HepG2 (cell line): Measurements from ENCODE around the gene LRRC19. TPM values are rescaled to one million over a fixed set of nuclear protein-coding genes. Genes with fewer than 3 reads are reported as not detected.

Experiments used
- CCDC6 ChIP-seq: sonication (generic); formaldehyde crosslinking; IDR thresholded peaks from 2 replicates; pipeline ENCODE4 v1.8.1; 2022; ENCODE audit warnings: mild to moderate bottlenecking, missing genetic modification reagents, moderate library complexity
- FOXK2 ChIP-seq: fragments of 450-650 bp; IDR thresholded peaks from 2 replicates; pipeline ENCODE4 v1.6.1; 2016
- FOXP1 ChIP-seq, 2 experiments: fragments of 450-650 bp in 1 of 2; IDR thresholded peaks; 2 replicates each; pipeline ENCODE4 v1.6.1; 2017 to 2018; ENCODE audit warnings: antibody characterized with exemption in 1 of 2
- GABPA ChIP-seq, 2 experiments: IDR thresholded peaks; 2 replicates each; pipeline ENCODE4 v1.6.1; 2011 to 2016; ENCODE audit warnings: low read depth in 2 of 2, low read length in 1 of 2, missing biosample characterization in 1 of 2, missing genetic modification characterization in 1 of 2
- HIVEP1 ChIP-seq: sonication (generic); formaldehyde crosslinking; IDR thresholded peaks from 2 replicates; pipeline ENCODE4 v1.4.0; 2020; ENCODE audit warnings: mild to moderate bottlenecking, missing genetic modification reagents
- KDM6A ChIP-seq: IDR thresholded peaks from 2 replicates; pipeline ENCODE4 v1.6.1; 2016; ENCODE audit warnings: low read depth
- KLF13 ChIP-seq: sonication (generic); formaldehyde crosslinking; IDR thresholded peaks from 2 replicates; pipeline ENCODE4 v1.4.0; 2020; ENCODE audit warnings: mild to moderate bottlenecking, missing genetic modification reagents
- MXI1 ChIP-seq: IDR thresholded peaks from 3 replicates; pipeline ENCODE4 v1.6.1; 2012; ENCODE audit warnings: low read depth, low read length, inconsistent platforms, borderline replicate concordance
- MZF1 ChIP-seq: sonication (generic); formaldehyde crosslinking; IDR thresholded peaks from 2 replicates; pipeline ENCODE4 v1.8.1; 2023; ENCODE audit warnings: mild to moderate bottlenecking, missing genetic modification reagents, borderline replicate concordance
- NCOA5 ChIP-seq: sonication (generic); formaldehyde crosslinking; IDR thresholded peaks from 2 replicates; pipeline ENCODE4 v1.4.0; 2020; ENCODE audit warnings: missing genetic modification reagents
- SUZ12 ChIP-seq: fragments of 150-350 bp; IDR thresholded peaks from 2 replicates; pipeline ENCODE4 v1.6.1; 2014; ENCODE audit warnings: low read depth, low read length
- YEATS2 ChIP-seq: sonication (generic); formaldehyde crosslinking; IDR thresholded peaks from 2 replicates; pipeline ENCODE4 v1.4.0; 2020; ENCODE audit warnings: missing genetic modification reagents, borderline replicate concordance
- ZNF101 ChIP-seq: sonication (generic); formaldehyde crosslinking; IDR thresholded peaks from 2 replicates; pipeline ENCODE4 v1.4.0; 2020; ENCODE audit warnings: mild to moderate bottlenecking, low read depth, missing genetic modification reagents, borderline replicate concordance
- ZNF138 ChIP-seq: sonication (generic); formaldehyde crosslinking; IDR thresholded peaks from 2 replicates; pipeline ENCODE4 v1.5.0; 2020; ENCODE audit warnings: mild to moderate bottlenecking, low read depth, missing genetic modification reagents
- ZNF329 ChIP-seq: sonication (generic); formaldehyde crosslinking; IDR thresholded peaks from 2 replicates; pipeline ENCODE4 v1.9.0; 2021; ENCODE audit warnings: low read depth, mild to moderate bottlenecking, missing genetic modification reagents
- ZNF530 ChIP-seq: sonication (generic); formaldehyde crosslinking; IDR thresholded peaks from 2 replicates; pipeline ENCODE4 v1.5.0; 2020; ENCODE audit warnings: low read depth, mild to moderate bottlenecking, missing genetic modification reagents
- ZNF546 ChIP-seq: sonication (generic); formaldehyde crosslinking; conservative IDR thresholded peaks from 2 replicates; pipeline ENCODE4 v1.8.1; 2023; ENCODE audit warnings: mild to moderate bottlenecking, missing genetic modification reagents
- ZNF567 ChIP-seq: sonication (generic); formaldehyde crosslinking; IDR thresholded peaks from 2 replicates; pipeline ENCODE4 v1.8.1; 2023; ENCODE audit warnings: mild to moderate bottlenecking, missing genetic modification reagents, borderline replicate concordance
- ZNF670 ChIP-seq: sonication (generic); formaldehyde crosslinking; IDR thresholded peaks from 2 replicates; pipeline ENCODE4 v1.8.0; 2022; ENCODE audit warnings: mild to moderate bottlenecking, missing genetic modification reagents, borderline replicate concordance
- ZNF704 ChIP-seq: sonication (generic); formaldehyde crosslinking; IDR thresholded peaks from 2 replicates; pipeline ENCODE4 v1.8.1; 2023; ENCODE audit warnings: mild to moderate bottlenecking, inconsistent platforms, moderate library complexity, missing genetic modification reagents, borderline replicate concordance
- ZNF747 ChIP-seq: sonication (generic); formaldehyde crosslinking; IDR thresholded peaks from 2 replicates; pipeline ENCODE4 v1.8.1; 2023; ENCODE audit warnings: missing genetic modification reagents, mild to moderate bottlenecking, borderline replicate concordance
- ZZZ3 ChIP-seq: sonication (generic); formaldehyde crosslinking; IDR thresholded peaks from 2 replicates; pipeline ENCODE4 v1.4.0; 2020; ENCODE audit warnings: missing genetic modification reagents, mild to moderate bottlenecking, borderline replicate concordance
- polyA plus RNA-seq, 8 experiments: library from polyadenylated mRNA; depleted of rRNA in 3 of 8; stranded (reverse) in 7 of 8; unstranded in 1 of 8; fragments of >200 nt; fragmentation: Illumina TruSeq in 4 of 8; extraction: Trizol in 4 of 8; gene quantifications; 2 replicates each; pipeline versions ENCODE4 v1.2.1 to v1.2.3, GENCODE V29; 2011 to 2016; ENCODE audit warnings: low read depth in 4 of 8, missing spikeins in 1 of 8, mixed read lengths in 1 of 8; ENCODE audit not compliant: insufficient read depth in 1 of 8
- total RNA-seq, 5 experiments: library from RNA; depleted of rRNA; stranded (reverse); fragments of >200 nt; fragmentation: Illumina TruSeq; extraction: Trizol; gene quantifications; 2 replicates each; pipeline ENCODE4 v1.2.3, GENCODE V29; 2016; ENCODE audit warnings: low read depth in 1 of 5
- TF ChIP-seq, protein P1 (sequence below): sonication (generic); formaldehyde crosslinking; IDR thresholded peaks from 2 replicates; pipeline ENCODE4 v1.4.0; 2020; ENCODE audit warnings: missing genetic modification reagents
- TF ChIP-seq, protein P2 (sequence below): sonication (generic); formaldehyde crosslinking; IDR thresholded peaks from 2 replicates; pipeline ENCODE4 v1.4.0; 2020; ENCODE audit warnings: mild to moderate bottlenecking, missing genetic modification reagents

The LRRC19 gene
- total and polyA plus RNA-seq, 2 of the 13 experiments (the other 11 are each of a cell fraction or from before 2014, with no cell fraction given), result not detected

DNA sequence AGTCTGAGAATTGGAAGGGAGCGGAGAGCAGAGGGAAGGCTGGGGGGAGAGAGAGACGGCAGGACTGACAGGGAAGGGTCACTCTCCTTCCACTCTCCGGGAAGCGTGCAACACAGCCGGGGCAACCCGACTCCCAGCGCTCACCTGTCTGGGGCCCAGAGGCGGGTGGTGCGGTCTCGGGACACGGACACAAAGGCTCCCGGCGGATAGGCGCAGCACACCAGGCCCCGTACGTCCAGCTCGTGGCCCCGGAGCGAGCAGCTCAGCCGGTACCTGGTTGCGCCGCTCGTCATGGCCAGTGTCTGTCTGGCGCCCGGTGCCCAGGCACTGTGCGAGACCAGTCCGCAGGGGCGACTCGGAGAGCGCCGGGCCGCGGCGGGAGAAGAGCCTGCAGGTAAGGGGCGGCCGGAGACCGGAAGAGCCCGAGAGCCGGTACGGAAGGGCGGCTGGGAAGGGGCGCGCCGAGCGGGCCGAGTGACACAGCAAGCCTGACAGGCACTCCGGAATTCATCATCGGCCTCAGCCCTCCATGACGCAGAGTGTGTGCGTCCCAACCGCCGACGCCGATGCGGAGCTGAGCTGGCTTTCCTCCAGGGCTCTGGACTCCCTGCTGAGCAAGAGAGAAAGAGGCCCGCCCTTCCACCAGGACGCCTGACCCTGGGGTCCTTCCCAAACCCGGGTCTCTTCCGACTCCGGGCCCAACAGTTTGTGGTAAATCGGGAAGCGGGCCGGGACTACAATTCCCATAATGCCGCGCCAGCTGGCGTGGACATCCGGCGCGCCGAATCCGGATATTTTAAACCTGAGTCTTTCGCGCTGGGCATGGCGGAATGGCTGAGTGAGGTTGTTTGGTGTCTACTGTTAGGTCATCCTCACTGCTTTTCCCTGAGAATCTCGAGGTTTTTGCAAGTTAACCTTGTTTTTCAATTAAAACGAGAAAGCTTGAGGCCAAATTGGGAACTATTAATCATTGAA lies 58.4 kb downstream of the LRRC19 start, which contains the start of gene PLAA (continued):
- TF ChIP-seq YEATS2 (CRISPR knock-in tag), result peak; percentile 81
- TF ChIP-seq, protein P1, sequence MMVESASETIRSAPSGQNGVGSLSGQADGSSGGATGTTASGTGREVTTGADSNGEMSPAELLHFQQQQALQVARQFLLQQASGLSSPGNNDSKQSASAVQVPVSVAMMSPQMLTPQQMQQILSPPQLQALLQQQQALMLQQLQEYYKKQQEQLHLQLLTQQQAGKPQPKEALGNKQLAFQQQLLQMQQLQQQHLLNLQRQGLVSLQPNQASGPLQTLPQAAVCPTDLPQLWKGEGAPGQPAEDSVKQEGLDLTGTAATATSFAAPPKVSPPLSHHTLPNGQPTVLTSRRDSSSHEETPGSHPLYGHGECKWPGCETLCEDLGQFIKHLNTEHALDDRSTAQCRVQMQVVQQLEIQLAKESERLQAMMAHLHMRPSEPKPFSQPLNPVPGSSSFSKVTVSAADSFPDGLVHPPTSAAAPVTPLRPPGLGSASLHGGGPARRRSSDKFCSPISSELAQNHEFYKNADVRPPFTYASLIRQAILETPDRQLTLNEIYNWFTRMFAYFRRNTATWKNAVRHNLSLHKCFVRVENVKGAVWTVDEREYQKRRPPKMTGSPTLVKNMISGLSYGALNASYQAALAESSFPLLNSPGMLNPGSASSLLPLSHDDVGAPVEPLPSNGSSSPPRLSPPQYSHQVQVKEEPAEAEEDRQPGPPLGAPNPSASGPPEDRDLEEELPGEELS, result no peak
- TF ChIP-seq CCDC6 (CRISPR knock-in tag), result peak; percentile 73; the same call in 1 of the 2 replicates
- peak; percentile 66; the same call in 1 of the 2 replicates for TF ChIP-seq ZNF567 (CRISPR knock-in tag)
- no peak for TF ChIP-seq KDM6A (CRISPR knock-in tag)
- TF ChIP-seq, protein P2, sequence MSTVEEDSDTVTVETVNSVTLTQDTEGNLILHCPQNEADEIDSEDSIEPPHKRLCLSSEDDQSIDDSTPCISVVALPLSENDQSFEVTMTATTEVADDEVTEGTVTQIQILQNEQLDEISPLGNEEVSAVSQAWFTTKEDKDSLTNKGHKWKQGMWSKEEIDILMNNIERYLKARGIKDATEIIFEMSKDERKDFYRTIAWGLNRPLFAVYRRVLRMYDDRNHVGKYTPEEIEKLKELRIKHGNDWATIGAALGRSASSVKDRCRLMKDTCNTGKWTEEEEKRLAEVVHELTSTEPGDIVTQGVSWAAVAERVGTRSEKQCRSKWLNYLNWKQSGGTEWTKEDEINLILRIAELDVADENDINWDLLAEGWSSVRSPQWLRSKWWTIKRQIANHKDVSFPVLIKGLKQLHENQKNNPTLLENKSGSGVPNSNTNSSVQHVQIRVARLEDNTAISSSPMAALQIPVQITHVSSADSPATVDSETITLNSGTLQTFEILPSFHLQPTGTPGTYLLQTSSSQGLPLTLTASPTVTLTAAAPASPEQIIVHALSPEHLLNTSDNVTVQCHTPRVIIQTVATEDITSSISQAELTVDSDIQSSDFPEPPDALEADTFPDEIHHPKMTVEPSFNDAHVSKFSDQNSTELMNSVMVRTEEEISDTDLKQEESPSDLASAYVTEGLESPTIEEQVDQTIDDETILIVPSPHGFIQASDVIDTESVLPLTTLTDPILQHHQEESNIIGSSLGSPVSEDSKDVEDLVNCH, result no peak
- TF ChIP-seq ZNF546 (CRISPR knock-in tag), result no peak
- peak; percentile 89; the same call in 2 of the 3 replicates for TF ChIP-seq MXI1
- TF ChIP-seq ZNF101 (CRISPR knock-in tag), result no peak
- 0 out of 2 replicates have a peak, but pooled peaks have one; percentile 68 for TF ChIP-seq ZNF704 (CRISPR knock-in tag)
- no peak for TF ChIP-seq MZF1 (CRISPR knock-in tag)
- no peak for TF ChIP-seq ZNF138 (CRISPR knock-in tag)
- peak; percentile 73; the same call in 1 of the 2 replicates for TF ChIP-seq ZNF670
- peak; percentile 75 for TF ChIP-seq GABPA (IDR thresholded peaks at IDR 0.05; ENCODE audit: low read depth, low read length)
- peak; percentile 95 for TF ChIP-seq GABPA (CRISPR knock-in tag; IDR thresholded peaks at IDR 0.05; ENCODE audit: low read depth)
- TF ChIP-seq ZZZ3 (CRISPR knock-in tag), result peak; percentile 80; the same call in 1 of the 2 replicates
- no peak for TF ChIP-seq KLF13 (CRISPR knock-in tag)
- TF ChIP-seq ZNF329 (CRISPR knock-in tag), result no peak
- 0 out of 2 replicates have a peak, but pooled peaks have one; percentile 54 for TF ChIP-seq ZNF747 (CRISPR knock-in tag)
- no peak for TF ChIP-seq FOXP1 (IDR thresholded peaks at IDR 0.05)
- no peak for TF ChIP-seq FOXP1 (CRISPR knock-in tag; IDR thresholded peaks at IDR 0.05)
- TF ChIP-seq FOXK2, result no peak
- TF ChIP-seq NCOA5, result no peak
- peak; percentile 53 for TF ChIP-seq SUZ12
- TF ChIP-seq ZNF530 (CRISPR knock-in tag), result no peak
- TF ChIP-seq HIVEP1 (CRISPR knock-in tag), result peak; percentile 63; the same call in 1 of the 2 replicates
